ENCODE data around the gene MB21D2.

GRCh38 chr3:192883512-192883911 lies 34.1 kb downstream of the MB21D2 start:
- TF ChIP-seq CTCF (IDR thresholded peaks at IDR 0.05; ENCODE audit: insufficient read depth, low read depth, low read length) (no peak), EZH2 (IDR thresholded peaks at IDR 0.05; ENCODE audit: insufficient read depth, low read length) (no peak)
